GF-D8 (cell line): ENCODE measurements around the gene LTBP1.
"Not testable (repeated sequence)": the region's sequence is repeated elsewhere in the genome, so short reads cannot be mapped to it uniquely, and the experiment has no call there.

Experiments
- DNase-seq: peaks from one replicate; lab custom pipeline; 2025; lab: John Stamatoyannopoulos, UW

Gene LTBP1

DNA sequence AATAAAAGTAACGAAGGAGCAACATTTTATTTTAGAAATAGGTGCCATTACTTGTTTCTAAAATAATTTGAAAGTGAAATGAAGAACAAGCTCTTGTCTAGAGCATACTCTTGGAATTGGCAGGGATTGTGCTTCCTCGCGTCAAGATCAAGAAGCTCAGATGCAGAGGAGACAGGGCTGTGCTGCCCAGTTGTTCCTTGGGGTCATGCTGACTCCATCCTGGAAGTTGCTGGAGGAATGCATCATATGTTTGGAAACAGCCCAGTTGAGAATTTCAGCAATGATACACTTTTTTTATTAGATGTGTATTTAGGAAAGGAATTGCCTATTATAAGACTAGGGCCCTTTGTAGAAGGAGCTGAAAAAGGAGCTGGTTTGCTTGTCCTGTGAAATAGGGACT, 17.2 kb downstream of the LTBP1 start:
- no peak for DNase-seq

DNA sequence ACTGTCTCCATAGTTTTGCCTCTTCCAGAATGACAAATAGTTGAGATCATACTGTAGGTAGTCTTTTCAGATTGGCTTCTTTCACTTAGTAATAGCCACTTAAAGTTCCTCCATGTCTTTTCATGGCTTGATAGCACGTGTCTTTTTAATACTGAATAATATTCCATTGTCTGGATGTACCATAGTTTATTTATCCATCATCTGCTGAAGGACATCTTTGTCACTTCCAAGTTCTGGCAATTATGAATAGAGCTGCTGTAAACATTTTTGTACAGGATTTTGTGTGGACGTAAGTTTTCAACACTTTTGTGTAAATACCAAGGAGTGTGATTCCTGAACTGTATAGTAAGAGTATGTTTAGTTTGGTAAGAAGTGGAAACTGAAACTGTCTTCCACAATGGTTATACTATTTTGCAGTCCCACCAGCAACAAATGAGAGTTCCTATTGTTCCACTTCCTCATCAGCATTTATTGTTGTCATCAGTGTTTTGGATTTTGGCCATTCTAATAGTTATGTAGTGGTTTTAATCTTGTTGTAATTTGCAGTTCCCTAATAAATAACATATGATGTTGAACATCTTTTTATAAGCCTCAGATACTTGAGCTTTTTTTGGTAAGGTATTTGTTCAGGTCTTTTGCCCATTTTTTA, 18.9 kb downstream of the LTBP1 start:
- no peak for DNase-seq

DNA sequence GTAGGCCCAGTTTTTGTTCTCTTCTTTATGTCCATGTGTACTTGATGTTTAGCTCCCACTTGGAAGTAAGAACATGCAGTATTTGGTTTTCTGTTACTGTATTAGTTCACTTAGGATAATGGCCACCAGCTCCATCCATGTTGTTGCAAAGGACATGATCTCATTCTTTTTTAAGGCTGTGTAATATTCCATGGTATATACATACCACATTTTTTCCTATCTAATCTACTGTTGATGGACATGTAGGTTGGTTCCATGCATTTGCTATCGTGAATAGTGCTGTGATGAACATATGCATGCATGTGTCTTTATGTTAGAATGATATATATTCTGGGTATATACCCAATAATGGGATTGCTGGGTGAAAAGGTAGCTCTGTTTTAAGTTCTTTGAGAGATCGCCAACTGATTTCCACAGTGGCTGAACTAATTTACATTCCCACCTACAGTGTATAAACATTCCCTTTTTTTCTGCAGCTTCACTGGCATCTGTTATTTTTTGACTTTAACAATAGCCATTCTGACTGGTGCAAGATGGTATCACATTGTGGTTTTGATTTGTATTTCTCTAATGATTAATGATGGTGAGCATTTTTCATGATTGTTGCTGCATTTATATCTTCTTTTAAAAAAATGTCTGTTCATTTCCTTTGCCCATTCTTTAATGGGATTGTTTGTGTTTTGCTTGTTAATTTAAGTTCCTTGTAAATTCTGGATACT, 22.9 kb downstream of the LTBP1 start:
- DNase-seq, result no peak

GRCh38 chr2:32973772-32974171, 27.0 kb downstream of the LTBP1 start:
- not testable (repeated sequence) for DNase-seq

DNA sequence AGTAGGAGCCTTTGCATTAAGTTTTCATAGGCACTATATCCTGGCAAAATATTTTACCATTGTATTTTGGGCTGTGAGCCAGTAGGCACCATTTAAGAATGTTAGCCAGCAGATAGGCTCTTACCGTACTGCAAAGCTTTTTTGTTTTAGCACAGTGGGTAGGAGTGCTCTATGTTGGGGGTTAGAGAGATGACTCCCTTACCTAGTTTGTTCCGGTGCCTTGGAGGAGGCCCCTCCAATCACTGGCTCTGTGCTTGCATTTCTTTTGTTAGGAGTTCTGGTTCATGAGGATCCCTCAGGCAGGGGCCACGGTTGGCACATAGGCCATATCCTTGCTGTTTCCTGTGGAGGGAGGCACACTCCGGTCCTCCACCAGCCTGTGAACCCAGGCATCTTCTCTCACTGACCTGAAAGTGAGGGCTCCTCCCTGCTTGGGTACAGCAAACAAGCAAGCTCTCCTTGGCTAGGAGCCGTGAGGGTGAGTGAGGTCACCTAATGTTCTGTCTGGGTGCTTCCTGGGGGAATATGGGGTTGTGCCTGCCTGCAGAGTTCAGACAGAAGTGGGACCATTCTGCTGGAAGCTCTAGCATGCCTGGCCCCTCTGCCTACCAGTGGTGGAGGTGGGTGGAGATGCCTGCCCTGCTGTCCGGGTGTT, 29.8 kb downstream of the LTBP1 start:
- no peak for DNase-seq

DNA sequence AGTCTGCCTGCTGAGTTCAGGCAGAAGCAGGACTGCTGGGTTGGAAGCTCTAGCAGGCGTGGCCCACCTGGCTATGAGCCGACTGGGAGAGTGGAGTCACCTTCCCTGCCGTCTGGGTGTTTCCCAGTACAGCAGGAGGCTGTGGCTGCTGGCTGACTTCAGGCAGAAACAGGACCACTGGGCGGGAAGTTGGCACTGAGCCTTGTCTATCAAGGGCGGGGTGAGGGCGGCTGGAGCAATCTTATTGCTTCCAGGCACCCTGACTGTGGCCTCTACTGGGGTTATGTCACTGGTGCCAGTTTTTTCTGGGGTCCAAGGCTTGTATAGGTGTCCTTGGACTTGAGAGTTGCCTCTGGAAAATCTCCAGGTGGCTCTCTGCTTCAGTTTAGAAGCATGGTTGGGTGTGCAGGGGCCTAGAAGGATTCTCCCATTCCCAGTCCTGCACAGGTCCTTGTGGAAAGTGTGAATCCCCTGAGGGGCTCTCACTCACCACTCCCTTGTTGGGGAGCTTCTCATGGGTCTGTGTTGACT, 30.5 kb downstream of the LTBP1 start:
- DNase-seq, result no peak

GRCh38 chr2:32981612-32982011, 34.9 kb downstream of the LTBP1 start:
- DNase-seq, result no peak

DNA sequence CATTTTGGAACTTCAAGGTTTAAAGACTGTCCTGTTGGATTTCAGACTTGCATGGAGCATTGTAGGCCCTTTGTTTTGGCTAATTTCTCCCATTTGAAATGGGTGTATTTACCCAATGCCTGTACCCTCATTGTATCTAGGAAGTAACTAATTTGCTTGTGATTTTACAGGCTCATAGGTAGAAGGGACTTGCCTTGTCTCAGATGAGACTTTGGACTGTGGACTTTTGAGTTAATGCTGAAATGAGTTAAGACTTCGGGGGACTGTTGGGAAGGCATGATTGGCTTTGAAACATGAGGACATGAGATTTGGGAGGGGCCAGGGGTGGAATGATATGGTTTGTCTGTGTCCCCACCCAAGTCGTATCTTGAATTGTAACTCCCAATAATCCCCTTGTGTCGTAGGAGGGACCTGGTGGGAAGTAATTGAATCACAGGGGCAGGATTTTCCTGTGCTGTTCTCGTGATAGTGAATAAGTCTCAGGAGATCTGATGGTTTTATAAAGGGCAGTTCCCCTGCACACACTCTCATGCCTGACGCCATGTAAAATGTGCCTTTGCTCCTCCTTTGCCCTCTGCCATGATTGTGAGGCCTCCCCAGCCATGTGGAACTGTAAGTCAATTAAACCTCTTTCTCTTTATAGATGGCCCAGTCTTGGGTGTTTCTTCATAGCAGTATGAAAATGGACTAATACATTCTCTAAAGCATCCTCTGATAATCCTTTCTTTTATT, 36.6 kb downstream of the LTBP1 start:
- DNase-seq, result not testable (repeated sequence)

DNA sequence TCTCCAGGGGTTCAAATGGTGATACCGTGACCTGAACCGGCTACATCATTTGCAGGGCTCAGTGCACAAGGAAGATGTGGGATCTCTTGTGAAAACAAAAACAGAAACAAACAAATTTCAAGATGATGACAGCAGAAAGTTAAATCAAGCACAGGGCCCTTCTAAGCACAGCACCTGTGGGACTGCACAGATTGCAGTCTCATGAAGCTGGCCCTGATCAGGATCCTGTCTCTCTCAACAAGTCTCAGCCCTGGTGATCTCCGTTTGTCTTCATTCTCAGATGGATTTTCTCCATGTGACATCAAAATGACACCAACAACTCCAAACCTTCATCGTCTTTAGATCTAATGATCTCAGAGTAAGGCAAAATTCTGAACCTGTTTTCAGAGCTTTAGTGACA, 39.7 kb downstream of the LTBP1 start:
- DNase-seq, result no peak

DNA sequence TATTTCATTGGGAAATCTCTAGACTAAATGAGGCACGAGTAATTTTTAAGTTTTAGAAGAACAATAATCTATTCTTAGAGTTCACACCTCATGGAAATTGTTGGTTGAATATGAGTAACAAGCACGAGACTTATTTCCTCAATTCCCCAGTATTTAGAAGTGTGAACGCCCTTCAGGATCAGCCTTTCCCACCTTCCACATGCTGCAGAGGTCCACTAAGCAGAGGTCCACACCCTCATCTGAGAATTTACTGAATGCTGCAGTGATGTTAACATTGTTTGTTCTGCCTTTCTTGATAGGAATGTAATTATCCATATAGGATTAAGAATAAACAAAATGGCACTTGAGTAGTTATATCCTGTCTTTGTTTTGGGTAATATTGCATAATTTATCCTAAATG, 41.8 kb downstream of the LTBP1 start:
- DNase-seq, result no peak

GRCh38 chr2:32990556-32990955, 43.8 kb downstream of the LTBP1 start:
- no peak for DNase-seq

DNA sequence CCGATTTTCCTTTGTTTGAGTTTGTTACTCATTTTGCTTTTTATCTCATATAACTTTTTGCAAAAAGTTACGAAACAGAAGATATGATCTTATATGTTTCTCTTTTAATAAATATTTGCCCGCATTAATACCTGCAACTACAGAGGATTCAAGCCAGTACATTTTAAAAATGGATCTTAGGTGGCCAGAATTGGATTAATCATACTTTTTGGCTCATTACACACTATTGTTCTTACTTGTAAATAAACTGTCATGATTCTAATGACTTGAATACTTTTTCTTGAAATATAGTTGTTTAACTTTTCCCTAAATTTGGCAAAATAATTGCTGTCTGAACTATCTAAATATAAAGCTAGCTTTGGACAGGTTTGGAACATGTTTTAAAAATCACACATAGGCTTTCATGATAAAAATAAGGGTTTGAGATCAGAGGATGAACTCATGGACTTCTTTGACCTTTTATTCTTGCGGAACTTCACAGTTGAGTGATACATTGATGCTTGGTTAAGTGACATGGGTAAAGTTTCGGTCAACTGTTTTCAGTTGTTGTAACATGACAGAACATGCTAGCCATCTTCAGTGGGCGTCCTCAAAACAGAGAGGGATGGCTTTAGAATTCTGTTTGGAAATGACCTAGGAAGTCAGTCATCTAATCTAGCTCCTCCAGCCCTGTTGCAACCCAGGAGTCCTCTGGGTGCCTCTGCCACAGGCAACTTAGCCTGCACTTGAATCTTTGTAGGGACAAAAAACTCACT, 44.5 kb downstream of the LTBP1 start:
- DNase-seq, result no peak

DNA sequence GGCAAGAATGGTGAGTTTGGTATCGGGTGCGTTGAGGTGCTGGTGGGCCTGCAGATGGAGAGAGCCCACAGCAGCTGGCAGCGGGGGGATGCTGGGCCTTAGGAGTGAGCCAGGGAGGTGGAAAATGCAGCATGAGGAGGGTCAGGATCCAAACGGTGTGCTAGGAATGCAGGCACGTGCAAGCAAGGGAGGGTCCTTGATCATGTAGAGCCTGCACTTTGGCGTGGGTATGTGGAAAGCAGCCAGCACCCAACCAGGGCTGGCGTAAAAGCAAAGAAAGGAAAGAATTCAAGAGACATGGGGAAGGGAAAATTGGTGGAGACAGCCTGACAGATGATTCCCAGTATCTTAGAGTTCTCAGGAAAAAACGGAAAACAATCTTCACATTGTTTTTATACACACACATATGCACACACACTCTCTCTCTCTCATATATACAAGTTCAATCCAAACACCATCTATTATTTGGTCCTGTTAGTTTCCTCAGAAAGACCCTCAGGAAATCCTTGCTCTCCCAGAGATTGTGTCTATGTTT, 46.3 kb downstream of the LTBP1 start:
- DNase-seq, result no peak

DNA sequence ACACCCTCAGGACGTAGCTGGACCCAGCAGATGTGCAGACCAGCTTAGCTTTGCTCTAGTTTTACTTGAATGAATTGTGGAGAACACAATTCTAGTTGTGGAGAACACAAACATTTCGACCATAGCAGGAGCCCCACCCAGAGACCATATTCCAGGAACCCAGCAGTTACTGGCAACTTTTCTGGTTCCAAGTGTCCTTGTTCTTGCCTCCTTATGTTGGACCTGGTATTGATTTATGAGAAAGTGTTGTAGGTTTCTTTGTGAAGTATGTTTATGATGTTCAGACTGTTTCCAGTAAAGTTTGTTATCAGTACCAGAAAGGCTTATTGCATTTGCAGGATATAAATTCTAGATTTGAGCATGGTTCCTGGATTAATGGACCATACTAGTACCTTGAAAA, 51.0 kb downstream of the LTBP1 start:
- DNase-seq, result no peak

DNA sequence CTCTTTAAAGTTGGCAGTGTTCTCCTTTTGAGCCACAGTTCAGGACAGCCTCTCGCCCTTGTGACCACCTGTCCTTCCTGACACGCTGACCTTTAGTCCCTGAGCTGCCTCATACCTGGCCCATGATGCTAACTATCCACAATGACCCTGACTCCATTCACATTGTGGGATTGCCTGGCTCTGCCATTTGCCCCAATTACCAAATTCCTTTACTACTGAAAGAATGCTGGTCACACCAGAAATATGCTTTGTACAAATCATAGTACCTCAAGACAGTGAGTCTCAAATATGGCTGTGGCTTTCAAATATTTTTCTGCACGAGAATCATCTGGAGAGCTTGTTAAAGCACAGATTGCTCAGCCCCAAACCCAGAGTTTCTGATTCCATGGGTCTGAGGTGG, 54.2 kb downstream of the LTBP1 start:
- DNase-seq, result no peak

DNA sequence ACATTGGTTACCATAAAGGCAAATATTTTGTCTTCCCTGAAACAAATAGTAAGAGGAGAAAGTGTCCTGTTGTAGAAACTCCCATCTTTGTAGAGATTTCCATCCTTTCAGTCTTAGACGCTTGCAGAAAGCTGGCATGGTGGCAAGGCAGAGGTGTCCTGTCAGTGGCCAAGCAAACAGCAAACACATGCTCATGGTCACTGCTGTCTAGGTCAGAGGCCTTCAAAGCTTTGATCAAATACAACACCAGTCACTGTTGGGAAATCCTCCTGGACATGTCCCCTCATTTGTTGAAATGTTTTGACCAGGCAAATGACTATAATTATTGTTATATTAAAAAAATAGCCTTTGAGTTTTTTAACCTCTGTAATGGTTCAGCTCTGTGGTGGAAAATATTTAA, 55.1 kb downstream of the LTBP1 start:
- DNase-seq, result no peak

DNA sequence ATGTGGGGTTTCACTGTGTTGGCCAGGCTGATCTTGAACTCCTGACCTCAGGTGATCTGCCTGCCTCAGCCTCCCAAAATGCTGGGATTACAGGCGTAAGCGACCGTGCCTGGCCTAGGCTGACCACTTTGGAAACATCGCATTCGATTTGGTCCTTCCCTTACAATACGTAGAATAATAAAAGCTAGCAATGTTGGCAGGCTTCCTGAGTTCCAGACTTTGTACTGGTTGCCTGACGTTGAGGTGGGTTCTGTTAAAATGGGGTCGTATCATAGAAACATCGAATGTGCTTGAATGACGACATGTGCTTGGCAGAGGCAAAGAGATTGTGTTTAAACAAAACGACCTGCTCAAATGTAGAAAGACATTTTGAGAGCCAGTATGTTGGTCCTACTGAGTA, 56.1 kb downstream of the LTBP1 start:
- no peak for DNase-seq

DNA sequence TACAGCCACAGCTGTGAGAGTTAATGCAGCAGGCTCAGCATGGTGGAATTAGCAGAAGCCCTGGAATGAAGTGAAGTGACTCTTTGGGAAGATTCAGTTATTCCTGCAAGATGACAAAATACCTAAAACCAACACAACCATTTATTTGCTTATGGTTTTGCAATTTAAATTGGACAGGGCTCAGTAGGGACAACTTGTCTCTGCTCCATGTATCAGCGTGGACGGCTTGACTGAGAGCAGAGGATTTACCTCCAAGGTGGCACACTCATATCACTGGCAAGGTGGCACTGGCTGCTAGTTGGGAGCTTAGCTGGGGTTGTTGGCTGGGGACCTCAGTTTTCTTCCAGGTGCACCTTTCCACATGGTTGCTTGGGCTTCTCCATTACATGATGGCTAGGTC, 58.3 kb downstream of the LTBP1 start:
- no peak for DNase-seq

DNA sequence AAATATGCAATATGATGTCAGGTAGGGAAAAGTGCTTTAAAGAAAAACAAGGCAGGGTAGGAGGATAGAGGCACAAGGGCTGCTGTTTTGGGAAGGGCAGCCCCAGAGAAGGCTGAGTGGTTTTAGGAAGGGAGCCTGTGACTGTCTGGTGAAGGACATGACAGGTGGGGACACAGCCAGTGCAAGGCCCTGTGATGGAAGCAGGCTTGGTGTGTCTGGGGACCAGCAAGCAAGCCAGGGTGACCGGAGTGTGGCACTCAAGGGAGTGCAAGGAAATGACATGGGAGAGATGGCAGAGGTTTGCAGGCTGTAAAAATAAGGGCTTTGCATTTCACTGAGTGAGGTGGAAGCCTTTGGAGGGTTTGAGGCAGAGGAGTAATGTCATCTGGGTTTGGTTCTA, 62.0 kb downstream of the LTBP1 start:
- no peak for DNase-seq

GRCh38 chr2:33009249-33009648, 62.5 kb downstream of the LTBP1 start:
- no peak for DNase-seq

GRCh38 chr2:33011373-33011772, 64.6 kb downstream of the LTBP1 start:
- no peak for DNase-seq

DNA sequence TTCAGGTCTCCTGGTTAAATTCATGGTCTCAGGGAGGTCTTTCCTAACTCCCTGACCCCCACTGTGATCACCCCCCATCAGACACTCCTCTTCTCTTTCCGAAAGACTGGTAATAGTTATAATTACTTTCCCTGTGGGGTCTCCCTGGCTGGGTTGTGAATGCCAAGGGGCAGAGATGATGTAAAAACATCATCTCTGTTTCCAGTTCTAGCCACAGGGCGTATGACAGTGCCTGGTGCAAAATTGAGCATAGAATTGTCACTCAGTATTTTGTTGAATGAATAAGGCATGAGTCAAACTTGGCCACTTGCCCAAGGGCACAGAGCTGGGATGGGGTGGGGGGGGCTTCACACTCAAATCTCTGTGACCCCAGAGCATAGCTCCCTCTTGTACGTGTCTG, 65.2 kb downstream of the LTBP1 start:
- no peak for DNase-seq
